22Rv1 (cell line): ENCODE results near the gene HDDC2.

Source experiments
- H3K27ac ChIP-seq: fragments of 450-650 bp; 2 replicates; pipeline ENCODE4 v1.5.1; 2017
- CTCF ChIP-seq: fragments of 450-650 bp; IDR thresholded peaks from 2 replicates; pipeline ENCODE4 v1.5.1; 2017; ENCODE audit warnings: mild to moderate bottlenecking
- ZFX ChIP-seq: fragments of 450-650 bp; IDR thresholded peaks from 2 replicates; pipeline ENCODE4 v1.6.1; 2017; ENCODE audit warnings: antibody characterized with exemption, borderline replicate concordance

Gene HDDC2

GRCh38 chr6:125250511-125250910, 51.3 kb downstream of the HDDC2 start:
- TF ChIP-seq ZFX (no peak), CTCF (no peak)
- H3K27ac ChIP-seq: no peak overlapping the region

- no peak for TF ChIP-seq ZFX
- no peak for TF ChIP-seq CTCF
- H3K27ac ChIP-seq: no peak overlapping the region
Observed at GRCh38 chr6:125248136-125248535, 53.6 kb downstream of the HDDC2 start.

GRCh38 chr6:125246566-125246965, 55.2 kb downstream of the HDDC2 start:
- TF ChIP-seq ZFX (no peak), CTCF (no peak)

DNA sequence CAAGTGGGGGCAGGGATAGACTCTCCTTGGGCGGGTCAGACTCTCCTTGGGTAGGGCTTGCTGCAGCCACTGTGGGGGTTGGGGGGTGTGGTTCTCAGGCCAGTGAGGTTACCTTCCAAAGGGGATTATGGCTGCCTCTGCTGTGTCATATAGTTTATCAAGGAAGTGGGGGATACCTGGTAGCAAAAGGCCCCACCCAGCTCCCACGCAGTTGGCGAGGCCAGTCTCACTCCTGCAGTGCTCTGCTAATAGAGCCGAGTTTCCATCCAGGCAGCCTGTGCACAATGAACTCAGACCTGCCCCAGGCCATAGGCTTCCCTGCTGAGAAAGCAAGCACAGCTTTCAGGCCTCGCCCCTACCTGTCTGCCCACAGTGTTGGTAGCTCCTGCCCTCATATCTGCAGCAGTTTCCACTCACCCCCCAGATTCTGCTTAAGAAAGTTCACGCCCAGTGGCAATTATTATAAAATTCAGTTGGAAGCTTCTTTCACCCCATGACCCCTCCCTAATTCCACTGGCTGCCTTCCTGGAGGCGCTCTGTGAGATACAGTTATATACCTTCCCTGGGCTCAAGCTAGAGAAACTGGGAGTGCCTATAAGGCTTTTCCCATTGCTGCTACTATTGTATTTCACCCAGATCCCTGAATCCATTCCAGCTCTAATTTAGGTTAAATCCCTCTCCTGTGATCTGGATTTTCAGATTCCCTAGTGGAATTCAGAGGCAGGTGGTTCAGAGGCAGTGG, 56.1 kb downstream of the HDDC2 start:
- H3K27ac ChIP-seq: no peak overlapping the region
- TF ChIP-seq ZFX (no peak), CTCF (no peak)

More at GRCh38 chr6:125246566-125246965, 55.2 kb downstream of the HDDC2 start:
- no peak overlapping the region for H3K27ac ChIP-seq

DNA sequence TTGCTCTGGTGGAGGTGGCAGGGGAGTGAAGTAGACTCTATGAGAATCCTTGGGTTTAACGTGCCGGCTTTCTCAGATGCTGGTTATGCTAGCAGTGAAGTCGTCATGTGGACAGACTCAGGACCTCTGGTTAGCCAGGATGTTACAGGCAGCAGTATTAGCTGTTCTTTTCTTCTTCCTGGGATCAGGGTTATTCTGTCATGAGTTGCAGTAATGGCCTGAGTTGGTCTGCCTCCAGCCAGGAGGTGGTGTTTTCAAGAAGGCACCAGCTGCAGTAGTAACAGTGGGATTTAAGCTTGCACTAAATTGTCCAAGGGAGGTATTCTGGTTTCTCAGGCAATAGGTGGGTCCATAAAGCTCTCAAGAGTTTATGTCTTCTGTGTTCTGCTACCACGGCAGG, 56.7 kb downstream of the HDDC2 start:
- TF ChIP-seq CTCF (no peak), ZFX (no peak)
- H3K27ac ChIP-seq: no peak overlapping the region

GRCh38 chr6:125237764-125238163, 64.0 kb downstream of the HDDC2 start:
- H3K27ac ChIP-seq: no peak overlapping the region
- TF ChIP-seq ZFX: no peak
- TF ChIP-seq CTCF: no peak

GRCh38 chr6:125236536-125237327, 65.0 kb downstream of the HDDC2 start:
- TF ChIP-seq ZFX (no peak), CTCF (no peak)
- H3K27ac ChIP-seq: no peak overlapping the region
